ENCODE results near the gene ADRA2C.
"Not testable (repeated sequence)": the region's sequence is repeated elsewhere in the genome, so short reads cannot be mapped to it uniquely, and the experiment has no call there.

ADRA2C gene

DNA sequence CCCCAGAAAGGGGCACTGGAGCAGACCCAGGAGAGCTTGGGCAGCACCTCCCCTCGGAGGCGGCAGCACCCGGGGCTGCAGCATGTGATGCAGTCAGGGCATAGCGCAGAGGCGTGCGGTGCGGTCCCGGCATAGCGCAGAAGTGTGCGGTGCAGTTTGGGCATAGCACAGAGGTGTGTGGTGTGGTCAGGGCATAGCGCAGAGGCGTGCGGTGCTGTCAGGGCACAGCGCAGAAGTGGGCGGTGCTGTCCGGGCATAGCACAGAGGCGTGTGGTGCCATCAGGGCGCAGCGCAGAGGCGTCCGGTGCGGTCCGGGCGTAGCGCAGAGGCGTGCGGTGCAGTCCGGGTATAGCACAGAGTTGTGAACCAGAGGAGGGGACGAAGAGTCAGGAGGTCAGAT is 42.8 kb downstream of the ADRA2C start:
- no peak for DNase-seq (ENCODE audit: low read depth, low spot score)
- no peak overlapping the region for H3K27ac ChIP-seq

DNA sequence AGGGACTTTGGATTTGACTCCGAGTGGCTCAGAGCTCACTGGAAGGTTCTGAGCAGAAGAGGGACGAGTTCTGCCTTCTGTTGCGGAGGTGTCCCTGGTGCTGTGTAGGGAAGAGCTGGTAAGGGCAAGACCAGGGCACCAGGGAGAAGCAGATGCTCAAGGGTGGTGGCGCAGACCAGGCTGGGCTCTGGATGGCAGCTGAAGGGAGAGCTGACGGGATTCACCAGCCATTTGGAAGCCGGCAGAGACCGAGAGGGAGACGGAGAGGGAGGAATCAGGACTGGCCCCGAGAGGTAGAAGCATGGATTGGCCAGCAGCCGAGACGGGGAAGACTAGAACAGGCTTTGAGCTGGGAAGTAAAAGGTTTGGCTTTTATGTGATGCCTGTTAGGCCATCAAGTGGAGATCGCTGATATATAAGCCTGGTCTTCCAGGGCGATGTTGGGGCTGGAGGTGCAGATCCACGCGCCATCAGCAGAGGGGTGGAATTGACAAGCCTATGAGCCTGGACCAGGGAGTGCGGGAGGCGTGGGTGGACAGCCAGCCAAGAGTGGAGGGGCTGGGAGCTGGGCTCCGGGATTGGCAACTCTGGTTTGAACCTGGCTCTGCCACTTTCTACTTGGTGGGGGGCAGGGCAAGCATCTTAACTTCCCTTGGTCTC is 43.4 kb downstream of the ADRA2C start:
- no peak overlapping the region for H3K27ac ChIP-seq
- no peak for DNase-seq (ENCODE audit: low read depth, low spot score)

DNA sequence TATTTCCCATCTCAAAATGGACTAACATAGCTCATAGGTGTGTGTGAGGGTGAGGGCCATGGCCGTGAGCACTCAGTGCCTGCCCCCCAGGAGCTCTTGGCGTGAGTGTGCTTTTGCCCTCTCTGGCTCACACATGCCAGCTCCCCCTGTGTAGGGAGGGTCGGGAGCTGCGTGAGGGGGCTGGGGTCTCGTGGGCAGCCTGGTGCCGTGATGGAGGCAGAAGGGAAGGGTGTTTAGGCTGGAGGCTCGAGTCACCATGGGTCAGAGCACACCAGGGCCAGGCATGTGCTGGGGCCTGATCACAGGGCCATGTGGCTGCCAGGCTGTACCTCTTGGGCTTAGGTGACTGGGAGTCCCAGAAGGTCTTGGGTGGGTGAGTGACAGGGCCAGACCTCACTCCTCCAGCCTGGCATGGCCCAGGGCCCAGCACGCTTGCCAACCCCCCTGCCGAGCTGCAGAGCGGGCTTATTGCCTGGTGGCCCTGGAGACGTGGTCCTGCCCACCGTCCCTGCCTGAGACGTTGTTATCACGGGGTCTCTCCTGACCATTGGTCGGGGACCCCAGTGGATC is 44.0 kb downstream of the ADRA2C start:
- H3K27ac ChIP-seq, result no peak overlapping the region
- DNase-seq (ENCODE audit: low read depth, low spot score), result no peak

DNA sequence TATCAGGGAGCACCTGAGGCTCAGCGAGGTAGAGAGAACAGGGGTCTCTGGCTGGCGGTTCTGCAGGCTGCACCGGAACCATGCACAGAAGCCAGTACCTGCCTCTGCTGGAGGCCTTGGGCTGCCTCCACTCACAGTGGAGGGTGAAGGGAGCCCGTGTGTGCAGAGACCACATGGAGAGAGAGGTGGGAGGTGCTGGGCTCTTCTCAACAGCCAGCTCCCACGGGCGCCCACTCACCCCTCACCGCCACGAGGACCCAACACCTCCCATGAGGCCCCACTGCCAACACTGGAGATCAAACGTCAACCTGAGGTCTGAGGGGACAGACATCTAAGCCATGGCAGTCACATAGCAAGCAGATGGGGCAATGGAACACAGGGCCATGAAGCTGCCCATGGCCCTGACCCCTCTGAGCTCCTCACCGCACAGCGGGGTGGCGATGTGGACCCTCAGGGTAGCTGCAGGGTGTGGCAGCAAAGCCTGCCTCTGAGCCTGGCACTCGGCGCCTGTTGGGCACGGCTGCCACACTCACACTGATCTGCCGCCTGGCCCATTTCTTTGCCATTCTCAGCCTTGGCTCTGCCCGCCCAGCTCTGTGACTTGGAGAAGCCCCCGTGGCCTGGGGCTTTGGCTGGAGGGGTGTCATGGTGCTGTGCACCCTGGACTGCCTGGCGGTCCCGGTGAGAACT is 44.8 kb downstream of the ADRA2C start:
- no peak for DNase-seq (ENCODE audit: low read depth, low spot score)
- H3K27ac ChIP-seq, result no peak overlapping the region

DNA sequence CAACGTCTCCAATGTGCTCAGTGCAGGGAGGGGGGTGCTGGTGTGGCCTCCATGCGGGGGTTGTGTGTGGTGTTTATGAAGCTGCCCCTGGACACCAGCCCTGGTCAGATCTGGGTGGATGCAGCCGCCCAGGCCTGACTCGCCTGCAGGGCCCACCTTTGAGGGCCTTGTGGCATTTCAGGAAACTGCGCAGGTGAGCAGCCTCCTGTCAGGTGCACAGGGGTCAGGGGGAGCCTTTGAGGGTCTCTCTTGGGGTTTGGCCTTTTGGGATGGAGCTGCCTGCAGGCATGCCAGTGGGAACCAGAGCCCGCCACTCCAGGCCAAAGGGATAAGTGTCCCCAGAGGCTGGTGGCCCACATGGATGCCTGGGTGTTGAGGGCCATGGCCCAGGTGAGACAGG is 45.4 kb downstream of the ADRA2C start:
- no peak overlapping the region for H3K27ac ChIP-seq
- no peak for DNase-seq (ENCODE audit: low read depth, low spot score)

DNA sequence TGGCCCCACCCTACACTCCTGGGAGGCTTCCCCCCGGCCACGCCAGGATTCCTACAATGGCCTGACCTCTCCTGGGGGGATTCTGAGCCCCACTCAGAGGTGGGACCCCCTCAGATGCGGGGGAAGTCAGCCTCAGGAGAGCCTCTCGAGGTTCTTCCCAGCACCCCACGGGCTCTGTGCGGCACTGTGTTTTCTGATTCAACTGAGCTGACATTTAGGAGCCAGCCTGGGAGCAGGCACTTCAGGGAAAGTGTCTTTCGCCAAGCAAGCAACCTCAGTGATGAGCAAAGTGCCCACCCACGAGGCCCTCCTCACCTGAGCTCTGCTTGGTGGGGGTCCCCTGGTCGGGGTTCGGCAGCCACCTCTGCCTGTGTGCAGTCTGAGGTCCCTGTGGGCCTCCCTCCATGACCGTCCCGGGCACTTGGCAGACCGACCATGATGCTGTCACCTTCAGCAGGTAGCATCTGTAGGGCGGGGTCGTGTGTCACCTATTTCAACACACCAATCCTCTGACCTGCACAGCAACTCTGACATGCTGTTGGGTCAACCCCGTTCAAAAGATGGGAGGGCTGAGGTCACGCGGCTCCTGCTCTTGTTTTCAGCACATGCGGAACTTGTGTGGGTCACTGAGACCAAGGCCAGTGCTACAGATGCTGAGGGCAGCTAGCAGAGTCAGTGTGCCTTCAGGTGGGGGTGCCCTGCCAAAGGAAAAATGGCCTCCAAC is 46.2 kb downstream of the ADRA2C start:
- no peak overlapping the region for H3K27ac ChIP-seq

DNA sequence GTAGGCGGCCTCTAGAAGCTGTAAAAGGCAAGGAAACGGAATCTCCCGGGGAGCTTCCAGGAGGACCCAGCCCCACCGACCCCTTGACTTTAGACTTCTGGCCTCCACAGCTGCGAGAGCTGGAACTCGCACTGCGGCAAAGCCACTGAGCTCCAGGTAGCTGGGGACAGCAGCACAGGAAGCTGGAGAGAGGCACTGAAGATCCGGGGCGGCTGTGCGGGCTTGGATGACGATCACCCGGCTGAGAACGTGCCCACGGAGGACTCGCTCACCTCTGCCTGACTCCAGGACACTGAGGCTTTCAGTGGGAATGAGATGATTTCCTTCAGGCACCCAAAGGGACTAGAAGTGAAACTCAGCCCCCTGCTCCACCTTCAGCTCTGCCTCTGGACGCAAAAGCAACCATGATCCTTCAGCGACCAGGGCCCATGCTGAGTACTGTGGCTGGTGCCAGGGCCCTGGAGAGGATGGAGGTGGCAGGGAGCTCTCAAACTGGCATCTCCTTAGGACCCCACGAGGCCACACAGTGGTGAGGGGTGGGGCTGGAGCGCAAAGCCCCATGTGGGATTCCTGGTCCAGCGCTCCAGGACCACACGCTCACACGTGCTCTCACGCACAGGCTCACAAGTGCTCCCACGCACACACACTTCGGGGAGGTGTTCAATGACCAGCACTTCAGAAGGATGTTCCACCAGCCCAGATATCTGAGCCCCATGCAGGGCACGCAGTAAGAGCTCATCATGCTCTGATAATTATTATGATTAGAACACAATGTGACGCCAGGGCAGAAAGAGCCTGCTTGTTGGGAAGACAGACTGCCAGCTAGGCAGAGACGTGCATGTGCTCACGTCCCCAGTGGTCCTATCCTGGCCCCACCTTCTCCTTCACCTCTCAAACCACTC is 47.2 kb downstream of the ADRA2C start:
- H3K27ac ChIP-seq, result no peak overlapping the region
- DNase-seq (ENCODE audit: low read depth, low spot score), result no peak

More for the DNA sequence above, 46.2 kb downstream of the ADRA2C start:
- no peak for DNase-seq (ENCODE audit: low read depth, low spot score)

DNA sequence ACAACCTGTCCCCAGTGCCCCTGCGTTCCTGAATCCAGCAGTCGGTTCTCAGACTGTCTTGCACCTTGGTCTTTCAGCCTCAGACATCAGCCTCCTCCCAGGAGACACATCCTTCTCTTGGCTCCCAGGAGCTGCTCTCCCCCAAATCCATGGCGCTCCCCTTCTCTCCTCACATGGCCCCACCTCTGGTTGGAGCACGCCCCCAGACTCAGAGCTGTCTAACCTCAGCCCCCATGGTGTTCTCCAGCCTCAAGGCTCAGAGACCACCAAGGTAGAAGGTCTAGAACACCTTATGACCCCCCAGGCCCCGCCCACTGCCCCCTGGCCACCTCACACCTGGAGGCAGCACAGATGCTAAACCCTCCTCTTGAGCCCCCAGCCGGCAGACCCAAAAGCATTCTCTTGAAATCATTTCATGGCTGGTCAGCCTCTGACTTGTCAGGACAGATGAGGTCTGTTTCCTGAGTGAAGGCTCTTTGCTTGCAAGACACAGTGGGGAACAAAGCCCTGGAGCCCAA is 47.9 kb downstream of the ADRA2C start:
- no peak for DNase-seq (ENCODE audit: low read depth, low spot score)
- H3K27ac ChIP-seq, result no peak overlapping the region

DNA sequence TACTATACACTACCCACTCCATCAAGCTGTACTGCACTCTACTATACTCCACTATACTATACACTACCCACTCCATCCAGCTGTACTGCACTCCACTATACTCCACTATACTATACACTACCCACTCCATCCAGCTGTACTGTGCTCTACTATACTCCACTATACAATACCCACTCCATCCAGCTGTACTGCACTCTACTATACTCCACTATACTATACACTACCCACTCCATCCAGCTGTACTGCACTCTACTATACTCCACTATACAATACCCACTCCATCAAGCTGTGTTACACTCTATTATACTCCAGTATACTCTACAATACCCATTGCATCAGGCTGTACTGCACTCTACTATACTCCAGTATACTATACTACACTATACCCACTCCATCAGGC is 48.7 kb downstream of the ADRA2C start:
- H3K27ac ChIP-seq; DNase-seq (ENCODE audit: low read depth, low spot score): not testable (repeated sequence)

DNA sequence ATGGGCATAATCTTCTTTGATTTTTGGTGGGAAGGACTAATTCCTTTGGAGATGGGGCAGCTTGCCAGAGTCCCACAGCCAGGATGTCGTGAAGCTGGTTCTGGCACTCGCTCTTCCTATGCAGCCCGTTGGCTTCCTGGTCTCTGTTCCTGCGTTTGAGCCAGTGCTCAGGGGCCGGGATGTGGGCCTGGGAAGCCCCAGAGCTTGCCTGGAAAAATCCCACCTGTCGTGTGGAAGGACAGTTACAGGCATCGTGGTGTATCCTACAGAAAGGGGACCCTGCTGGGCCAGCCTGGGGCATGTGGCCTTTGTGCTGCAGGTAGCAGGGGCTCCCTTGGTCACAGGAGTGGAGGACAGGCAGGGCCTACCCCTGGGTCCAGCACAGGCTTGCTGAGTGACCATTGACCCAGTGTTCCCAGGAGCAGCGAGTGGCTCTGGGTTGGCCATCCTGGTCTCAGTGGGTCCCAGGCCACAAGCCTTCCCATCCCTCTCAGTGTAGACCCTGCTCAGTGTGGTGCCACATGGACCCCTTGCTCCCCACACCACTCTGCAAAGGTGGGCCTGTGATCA is 50.2 kb downstream of the ADRA2C start:
- no peak overlapping the region for H3K27ac ChIP-seq
- DNase-seq (ENCODE audit: low read depth, low spot score), result no peak

DNA sequence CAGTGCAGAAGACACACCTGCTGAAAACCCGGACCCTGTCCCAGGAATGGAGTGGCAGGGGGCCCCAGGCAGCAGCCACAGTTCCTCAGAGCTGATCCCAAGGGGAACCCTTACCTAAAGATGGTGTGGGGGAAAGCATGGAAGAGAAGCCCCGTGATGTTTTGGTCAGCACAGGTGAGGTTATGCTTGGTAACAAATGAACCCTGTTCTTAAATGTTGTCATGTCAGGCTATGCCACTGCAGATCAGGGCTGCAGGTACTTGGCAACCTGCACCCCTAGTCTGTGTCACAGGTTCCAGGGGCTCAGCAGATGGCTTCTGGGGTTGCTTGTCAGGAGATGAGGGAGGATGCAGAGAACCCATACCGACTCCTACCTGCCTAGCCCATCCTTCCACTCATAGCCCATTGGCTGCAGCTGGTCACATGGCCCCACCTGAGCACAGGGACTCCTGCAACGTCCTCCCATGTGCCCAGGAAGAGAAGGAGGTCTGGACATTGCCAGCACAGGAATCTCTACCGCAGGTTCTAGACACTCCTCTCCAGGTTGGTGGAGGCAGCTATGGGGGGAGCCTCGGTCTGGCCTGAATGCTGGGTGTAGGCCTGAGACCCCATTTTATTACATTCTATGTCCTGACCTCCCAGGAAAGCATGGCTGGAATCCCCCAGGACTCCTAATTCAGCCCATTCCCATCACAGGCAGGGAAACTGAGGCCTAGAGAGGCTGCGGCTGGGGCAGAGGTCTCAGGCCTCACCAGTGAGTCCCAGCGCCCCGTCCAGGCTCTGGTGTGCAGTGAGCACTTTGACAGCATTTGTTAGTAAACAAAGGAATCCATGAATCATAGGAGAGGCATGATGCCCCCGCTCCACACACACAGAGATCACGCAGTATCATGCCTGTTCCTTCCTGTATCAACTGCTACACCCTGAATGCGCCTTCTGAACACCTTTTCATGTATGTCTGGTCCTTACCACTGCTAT is 51.1 kb downstream of the ADRA2C start:
- DNase-seq (ENCODE audit: low read depth, low spot score), result no peak

More for the DNA sequence above, 51.1 kb downstream of the ADRA2C start:
- H3K27ac ChIP-seq, result no peak overlapping the region

Measured in epithelial cell of prostate (primary cell).